MM.1S (cell line): ENCODE results near the gene CACNG3.
A peak's percentile ranks its signal among the peaks of the same experiment; 100 is the strongest.
"Not testable (repeated sequence)": the region's sequence is repeated elsewhere in the genome, so short reads cannot be mapped to it uniquely, and the experiment has no call there.

Experiments
- DNase-seq: peaks from one replicate; pipeline ENCODE4 v3.0.0-alpha.2; 2015
- H2AFZ ChIP-seq: fragments of 300-600 bp; sonication (generic); 2 replicates; pipeline ENCODE4 v1.6.0; 2016; ENCODE audit warnings: antibody characterized with exemption, low read length
- H3F3A ChIP-seq: fragments of 300-600 bp; sonication (generic); 2 replicates; pipeline ENCODE4 v1.6.1; 2016; ENCODE audit warnings: mild to moderate bottlenecking, antibody characterized with exemption, low read length, moderate library complexity, mixed read lengths; ENCODE audit not compliant: insufficient read depth
- H3K27ac ChIP-seq: fragments of 300-600 bp; sonication (generic); 2 replicates; pipeline ENCODE4 v1.5.1; 2016; ENCODE audit warnings: mild to moderate bottlenecking, low read length
- H3K27me3 ChIP-seq: fragments of 300-600 bp; sonication (generic); replicated peaks from 2 replicates; pipeline ENCODE4 v1.6.0; 2016; ENCODE audit warnings: low read length; ENCODE audit not compliant: insufficient read depth
- H3K36me3 ChIP-seq: fragments of 300-600 bp; sonication (generic); replicated peaks from 2 replicates; pipeline ENCODE4 v1.6.1; 2016; ENCODE audit warnings: mild to moderate bottlenecking, low read length, mixed read lengths; ENCODE audit not compliant: insufficient read depth
- H3K4me1 ChIP-seq: fragments of 300-600 bp; sonication (generic); 2 replicates; pipeline ENCODE4 v1.6.1; 2016; ENCODE audit warnings: low read length, mixed read lengths
- H3K4me2 ChIP-seq: fragments of 300-600 bp; sonication (generic); 2 replicates; pipeline ENCODE4 v1.6.0; 2016; ENCODE audit warnings: low read depth, low read length
- H3K4me3 ChIP-seq: fragments of 300-600 bp; sonication (generic); 2 replicates; pipeline ENCODE4 v1.5.1; 2016; ENCODE audit warnings: low read length, mixed read lengths
- H3K79me2 ChIP-seq: fragments of 300-600 bp; sonication (generic); 2 replicates; pipeline ENCODE4 v1.6.1; 2016; ENCODE audit warnings: mixed run types, low read length, mixed read lengths
- H3K9ac ChIP-seq: fragments of 300-600 bp; sonication (generic); 2 replicates; pipeline ENCODE4 v1.6.1; 2016; ENCODE audit warnings: low read length, mixed read lengths
- H3K9me2 ChIP-seq: fragments of 300-600 bp; sonication (generic); replicated peaks from 2 replicates; pipeline ENCODE4 v1.6.1; 2016; ENCODE audit warnings: mild to moderate bottlenecking, low read length, mixed read lengths; ENCODE audit not compliant: insufficient read depth
- H3K9me3 ChIP-seq: fragments of 300-600 bp; sonication (generic); replicated peaks from 2 replicates; pipeline ENCODE4 v1.6.1; 2016; ENCODE audit warnings: mild to moderate bottlenecking, low read length, mixed read lengths; ENCODE audit not compliant: insufficient read depth
- H4K20me1 ChIP-seq: fragments of 300-600 bp; sonication (generic); 2 replicates; pipeline ENCODE4 v1.6.1; 2016; ENCODE audit warnings: mild to moderate bottlenecking, low read length, moderate library complexity, mixed read lengths; ENCODE audit not compliant: insufficient read depth
- EZH2 ChIP-seq: fragments of 300-600 bp; sonication (generic); optimal IDR thresholded peaks from 2 replicates; pipeline ENCODE3; 2017; ENCODE audit warnings: low read depth, mild to moderate bottlenecking, antibody characterized with exemption, low read length, mixed read lengths
- EZH2phosphoT487 ChIP-seq: fragments of 300-600 bp; sonication (generic); IDR thresholded peaks from 2 replicates; pipeline ENCODE4 v1.6.1; 2018; ENCODE audit warnings: antibody characterized with exemption, low read length
- TF ChIP-seq, protein P1 (sequence below): fragments of 300-600 bp; sonication (generic); IDR thresholded peaks from 2 replicates; pipeline ENCODE4 v1.5.1; 2016; ENCODE audit warnings: antibody characterized with exemption, low read length, mixed read lengths

Gene CACNG3

DNA sequence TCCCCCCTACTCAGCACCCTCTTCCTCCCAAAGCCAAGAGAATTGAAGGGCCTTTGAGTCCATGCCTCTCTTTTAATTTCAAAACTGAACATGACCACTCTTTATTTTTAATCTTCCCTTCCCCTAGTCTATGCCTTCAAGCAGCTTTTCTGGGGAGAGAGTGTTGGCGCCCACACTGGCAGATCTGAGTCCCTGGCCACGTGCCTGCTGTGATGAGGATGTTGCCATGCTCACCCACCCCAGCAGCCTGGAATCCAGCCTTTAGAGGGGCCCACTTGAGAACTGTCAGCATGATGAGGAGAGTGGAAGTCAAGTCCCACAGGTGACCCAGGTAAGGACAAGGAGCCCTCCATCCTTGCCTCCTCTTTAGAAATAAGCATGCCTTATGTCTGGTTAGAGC is 20.3 kb upstream of the CACNG3 start:
- Histone ChIP-seq H3K9me3 (no peaks in the 10 kb centered on the region), H2AFZ (no peak overlapping the region), H3K27me3 (no peaks in the 10 kb centered on the region), H3K79me2 (no peaks in the 10 kb centered on the region), H3F3A (no peaks in the 10 kb centered on the region), H3K36me3 (no peaks in the 10 kb centered on the region), H3K9me2 (no peaks in the 10 kb centered on the region), H3K4me1 (no peaks in the 10 kb centered on the region), H4K20me1 (no peaks in the 10 kb centered on the region), H3K27ac (no peak overlapping the region), H3K4me2 (no peak overlapping the region), H3K9ac (no peak overlapping the region), H3K4me3 (no peak overlapping the region)
- DNase-seq, result no peak
- TF ChIP-seq, protein P1, sequence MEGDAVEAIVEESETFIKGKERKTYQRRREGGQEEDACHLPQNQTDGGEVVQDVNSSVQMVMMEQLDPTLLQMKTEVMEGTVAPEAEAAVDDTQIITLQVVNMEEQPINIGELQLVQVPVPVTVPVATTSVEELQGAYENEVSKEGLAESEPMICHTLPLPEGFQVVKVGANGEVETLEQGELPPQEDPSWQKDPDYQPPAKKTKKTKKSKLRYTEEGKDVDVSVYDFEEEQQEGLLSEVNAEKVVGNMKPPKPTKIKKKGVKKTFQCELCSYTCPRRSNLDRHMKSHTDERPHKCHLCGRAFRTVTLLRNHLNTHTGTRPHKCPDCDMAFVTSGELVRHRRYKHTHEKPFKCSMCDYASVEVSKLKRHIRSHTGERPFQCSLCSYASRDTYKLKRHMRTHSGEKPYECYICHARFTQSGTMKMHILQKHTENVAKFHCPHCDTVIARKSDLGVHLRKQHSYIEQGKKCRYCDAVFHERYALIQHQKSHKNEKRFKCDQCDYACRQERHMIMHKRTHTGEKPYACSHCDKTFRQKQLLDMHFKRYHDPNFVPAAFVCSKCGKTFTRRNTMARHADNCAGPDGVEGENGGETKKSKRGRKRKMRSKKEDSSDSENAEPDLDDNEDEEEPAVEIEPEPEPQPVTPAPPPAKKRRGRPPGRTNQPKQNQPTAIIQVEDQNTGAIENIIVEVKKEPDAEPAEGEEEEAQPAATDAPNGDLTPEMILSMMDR, result no peak
- no peak for TF ChIP-seq EZH2
- TF ChIP-seq EZH2phosphoT487, result no peak

- not testable (repeated sequence) for H3K4me3 ChIP-seq, H3K9me2 ChIP-seq, H3K27ac ChIP-seq, H3K36me3 ChIP-seq, H3F3A ChIP-seq, H3K79me2 ChIP-seq, H3K9me3 ChIP-seq, H2AFZ ChIP-seq, H3K9ac ChIP-seq, H3K4me2 ChIP-seq, H4K20me1 ChIP-seq, DNase-seq, H3K4me1 ChIP-seq, H3K27me3 ChIP-seq
These were observed 17.3 kb upstream of the CACNG3 start for GRCh38 chr16:24238846-24239245.

DNA sequence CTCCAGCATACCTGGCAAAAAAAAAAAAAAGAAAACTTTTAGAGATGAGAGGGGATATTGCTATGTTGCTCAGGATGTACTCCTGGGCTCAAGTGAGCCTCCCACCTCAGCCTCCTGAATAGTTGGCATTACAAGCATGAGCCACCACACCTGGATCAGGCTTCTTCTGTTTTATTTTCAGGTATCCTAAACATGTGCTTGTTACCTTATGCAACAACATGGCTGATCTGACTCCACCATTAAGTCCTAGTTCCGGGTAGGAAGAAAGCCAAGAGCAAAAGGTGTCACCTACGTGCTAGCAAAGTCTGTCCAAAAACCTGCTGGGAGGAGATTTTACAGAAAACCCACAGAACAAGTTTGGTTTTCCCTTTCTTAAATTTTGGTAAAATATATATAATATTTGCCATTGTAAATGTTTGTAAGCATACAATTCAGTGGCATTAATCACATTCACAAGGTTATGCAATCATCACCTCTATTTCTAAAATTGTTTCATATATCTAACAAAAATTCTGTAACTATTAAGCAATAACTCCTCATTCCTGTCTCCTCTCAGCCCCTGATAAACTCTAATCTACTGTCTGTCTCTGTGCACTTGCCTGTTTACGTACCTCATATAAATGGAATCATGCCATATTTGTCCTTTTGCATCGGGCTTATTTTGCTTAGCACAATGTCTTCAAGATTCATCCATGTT is 9.1 kb upstream of the CACNG3 start:
- no peak for DNase-seq
- no peak overlapping the region for H3K27ac ChIP-seq
- H3K27me3 ChIP-seq, result no peaks in the 10 kb centered on the region
- H3K9me3 ChIP-seq, result no peaks in the 10 kb centered on the region
- H3K36me3 ChIP-seq, result no peaks in the 10 kb centered on the region
- no peaks in the 10 kb centered on the region for H3K79me2 ChIP-seq
- H2AFZ ChIP-seq, result no peak overlapping the region
- H3K9ac ChIP-seq, result no peak overlapping the region
- H3F3A ChIP-seq, result no peaks in the 10 kb centered on the region
- no peaks in the 10 kb centered on the region for H4K20me1 ChIP-seq
- H3K4me1 ChIP-seq, result no peaks in the 10 kb centered on the region
- TF ChIP-seq, protein P1, result no peak
- TF ChIP-seq EZH2 (no peak), EZH2phosphoT487 (no peak)
- H3K4me3 ChIP-seq, result no peak overlapping the region
- no peaks in the 10 kb centered on the region for H3K9me2 ChIP-seq
- no peak overlapping the region for H3K4me2 ChIP-seq

GRCh38 chr16:24253192-24253591 is 2.9 kb upstream of the CACNG3 start:
- H4K20me1 ChIP-seq, result no peaks in the 10 kb centered on the region
- no peak overlapping the region for H3K4me2 ChIP-seq
- no peak overlapping the region for H3K27ac ChIP-seq
- no peaks in the 10 kb centered on the region for H3K9me3 ChIP-seq
- TF ChIP-seq EZH2phosphoT487, result no peak
- TF ChIP-seq, protein P1, result peak; percentile 67
- TF ChIP-seq EZH2, result no peak
- no peaks in the 10 kb centered on the region for H3F3A ChIP-seq
- no peaks in the 10 kb centered on the region for H3K9me2 ChIP-seq
- no peak overlapping the region for H3K9ac ChIP-seq
- H3K79me2 ChIP-seq, result no peaks in the 10 kb centered on the region
- no peak overlapping the region for H2AFZ ChIP-seq
- peak; percentile 39 for DNase-seq
- no peaks in the 10 kb centered on the region for H3K4me1 ChIP-seq
- no peaks in the 10 kb centered on the region for H3K27me3 ChIP-seq
- H3K36me3 ChIP-seq, result no peaks in the 10 kb centered on the region
- no peak overlapping the region for H3K4me3 ChIP-seq
